VCaP (cell line): ENCODE data around the gene TBPL1.

Experiments used
- H3K27ac ChIP-seq: fragments of 450-650 bp; 2 replicates; pipeline ENCODE4 v1.5.1; 2017
- CTCF ChIP-seq: fragments of 450-650 bp; conservative IDR thresholded peaks from 2 replicates; pipeline ENCODE4 v1.5.1; 2017; ENCODE audit warnings: mild to moderate bottlenecking, moderate library complexity

Gene TBPL1

GRCh38 chr6:134005800-134006199 lies 52.8 kb downstream of the TBPL1 start:
- peak overlapping the region; percentile 61 for H3K27ac ChIP-seq
- no peak for TF ChIP-seq CTCF

DNA sequence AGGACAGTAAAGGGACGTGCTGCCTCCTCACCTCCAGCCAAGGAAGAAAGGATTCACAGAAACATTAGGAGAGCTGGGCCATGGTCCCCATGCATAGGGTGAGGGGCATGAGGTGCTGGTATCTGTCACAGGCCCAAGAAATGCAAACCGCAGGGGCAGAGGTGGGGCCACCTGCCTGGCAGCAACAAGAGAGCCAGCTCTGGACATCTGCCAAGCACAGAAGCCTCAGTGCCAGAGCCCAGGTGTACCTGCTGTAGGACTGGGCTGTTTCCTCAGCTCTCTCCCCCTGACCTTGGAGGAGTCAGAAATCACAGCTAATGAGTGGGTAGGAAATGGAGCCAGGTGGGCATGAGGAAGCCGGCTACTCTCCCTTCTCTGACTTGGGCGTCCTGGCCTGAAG lies 54.1 kb downstream of the TBPL1 start:
- peak overlapping the region; percentile 61 for H3K27ac ChIP-seq
- TF ChIP-seq CTCF: no peak

GRCh38 chr6:134009876-134010275 lies 56.9 kb downstream of the TBPL1 start:
- no peak for TF ChIP-seq CTCF
- no peak overlapping the region for H3K27ac ChIP-seq

DNA sequence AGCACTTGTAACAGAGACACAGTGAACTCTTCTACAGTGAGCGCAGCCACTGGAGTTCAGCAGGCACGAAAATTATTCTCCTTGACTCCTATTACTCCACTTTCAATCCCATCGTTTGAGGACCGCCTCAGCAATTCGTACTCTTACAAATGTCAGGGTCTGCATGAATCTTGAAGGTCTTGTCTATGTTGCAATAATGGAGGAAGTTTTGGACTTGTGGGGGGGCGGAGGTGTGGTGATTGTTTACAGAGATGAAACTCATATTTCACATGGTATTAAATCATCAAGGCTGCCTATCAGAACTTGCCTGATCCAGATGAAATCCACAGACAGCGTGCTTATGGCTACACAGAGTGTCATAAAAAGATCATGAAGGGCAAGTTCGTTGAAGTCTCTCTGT lies 57.4 kb downstream of the TBPL1 start:
- H3K27ac ChIP-seq: no peak overlapping the region
- TF ChIP-seq CTCF: no peak

- H3K27ac ChIP-seq: no peak overlapping the region
- TF ChIP-seq CTCF: no peak
Observed at GRCh38 chr6:134010974-134011373, 58.0 kb downstream of the TBPL1 start.

- H3K27ac ChIP-seq: peak overlapping the region; percentile 84
Observed at GRCh38 chr6:134014588-134015137, 61.6 kb downstream of the TBPL1 start.

More at GRCh38 chr6:134014588-134015137, 61.6 kb downstream of the TBPL1 start:
- TF ChIP-seq CTCF: no peak
